Fibroblast of upper back skin (primary cell): ENCODE results near the gene ANKRD23.
"Not testable (repeated sequence)": the region's sequence is repeated elsewhere in the genome, so short reads cannot be mapped to it uniquely, and the experiment has no call there.

Experiments
- DNase-seq: peaks from one replicate; pipeline ENCODE4 v3.0.0-alpha.2; 2013

The ANKRD23 gene

DNA sequence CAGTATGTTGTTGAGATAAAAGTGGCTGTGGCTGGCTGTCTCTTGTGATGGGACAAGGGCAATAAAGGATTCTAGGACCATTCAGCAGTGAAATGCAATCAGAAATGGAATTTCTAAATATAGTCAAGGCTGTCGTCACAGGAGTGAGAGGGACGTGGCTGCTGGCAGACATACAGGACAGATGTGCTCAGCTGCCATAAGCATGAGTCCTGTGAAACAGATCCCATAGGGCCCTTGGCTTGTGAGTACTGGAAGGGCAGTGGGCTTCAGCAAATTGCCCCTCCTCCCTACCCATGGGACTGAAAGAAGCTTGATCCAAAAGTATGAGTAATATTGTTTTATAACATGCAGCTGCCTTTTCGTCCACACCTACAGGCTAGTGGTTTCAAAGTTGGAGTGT is 31.9 kb downstream of the ANKRD23 start:
- DNase-seq: peak; percentile 84

GRCh38 chr2:96810783-96811192 is 33.0 kb downstream of the ANKRD23 start:
- no peak for DNase-seq

- no peak for DNase-seq
Measured at GRCh38 chr2:96809951-96810782, 33.7 kb downstream of the ANKRD23 start.

DNA sequence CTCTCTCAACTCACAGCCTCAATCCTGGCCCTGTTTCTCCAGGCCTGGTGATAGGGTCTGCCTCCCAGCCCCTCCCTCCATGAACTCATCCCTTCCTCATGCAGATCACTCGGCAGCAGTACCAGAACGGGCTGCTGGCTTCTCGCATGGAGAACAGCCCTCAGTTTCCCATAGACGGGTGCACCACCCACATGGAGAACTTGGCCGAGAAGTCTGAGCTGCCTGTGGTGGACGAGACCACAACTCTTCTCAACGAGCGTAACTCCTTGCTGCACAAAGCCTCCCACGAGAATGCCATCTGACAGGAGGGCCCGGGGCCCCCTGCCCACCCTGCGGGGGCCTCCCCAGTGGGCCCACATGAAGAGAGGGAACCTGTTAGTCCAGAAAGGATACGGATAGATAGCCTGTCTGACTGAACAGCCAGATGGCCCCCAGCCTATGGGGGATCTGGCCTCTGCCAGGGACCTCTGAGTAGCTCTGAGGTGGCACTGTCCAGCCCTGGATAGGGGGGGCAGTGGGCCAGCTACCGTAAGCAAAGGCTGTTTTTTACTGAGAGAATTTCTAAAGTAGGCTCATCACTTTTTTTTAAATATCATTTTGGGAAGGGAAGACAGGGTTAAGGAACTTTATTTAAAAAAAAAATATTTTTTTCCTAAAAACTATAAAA is 34.5 kb downstream of the ANKRD23 start:
- DNase-seq: no peak

DNA sequence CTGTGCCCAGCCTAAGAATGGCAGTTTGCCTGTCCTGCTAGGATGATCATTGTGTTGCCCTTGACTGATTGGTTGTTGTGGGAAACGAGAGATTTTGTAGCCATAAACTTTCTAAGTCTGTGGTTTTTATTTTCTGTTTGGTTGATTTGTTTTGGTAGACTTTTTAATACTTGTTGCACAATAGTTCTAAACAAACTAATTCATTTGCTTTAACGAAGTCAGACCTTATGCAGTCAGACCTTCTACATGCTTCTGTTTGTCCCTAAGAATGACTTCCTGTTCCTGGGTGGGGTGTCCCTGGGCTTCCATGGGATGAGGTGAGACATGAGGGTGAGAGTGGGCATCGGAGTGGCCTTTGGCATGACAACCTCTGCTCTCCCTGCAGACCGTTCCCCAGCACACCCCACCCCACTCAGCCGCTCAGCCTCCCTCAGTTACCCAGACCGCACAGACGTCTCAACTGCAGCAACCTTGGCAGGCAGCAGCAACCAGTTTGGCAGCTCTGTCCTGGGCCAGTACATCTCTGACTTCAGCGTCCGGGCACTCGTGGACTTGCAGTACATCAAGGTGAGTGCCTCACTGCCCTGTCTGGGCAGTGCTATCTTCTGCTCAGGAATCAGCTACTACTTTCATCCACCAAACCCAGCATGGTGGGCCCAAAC is 35.5 kb downstream of the ANKRD23 start:
- DNase-seq: no peak

GRCh38 chr2:96807127-96807471 is 36.7 kb downstream of the ANKRD23 start:
- DNase-seq: no peak

DNA sequence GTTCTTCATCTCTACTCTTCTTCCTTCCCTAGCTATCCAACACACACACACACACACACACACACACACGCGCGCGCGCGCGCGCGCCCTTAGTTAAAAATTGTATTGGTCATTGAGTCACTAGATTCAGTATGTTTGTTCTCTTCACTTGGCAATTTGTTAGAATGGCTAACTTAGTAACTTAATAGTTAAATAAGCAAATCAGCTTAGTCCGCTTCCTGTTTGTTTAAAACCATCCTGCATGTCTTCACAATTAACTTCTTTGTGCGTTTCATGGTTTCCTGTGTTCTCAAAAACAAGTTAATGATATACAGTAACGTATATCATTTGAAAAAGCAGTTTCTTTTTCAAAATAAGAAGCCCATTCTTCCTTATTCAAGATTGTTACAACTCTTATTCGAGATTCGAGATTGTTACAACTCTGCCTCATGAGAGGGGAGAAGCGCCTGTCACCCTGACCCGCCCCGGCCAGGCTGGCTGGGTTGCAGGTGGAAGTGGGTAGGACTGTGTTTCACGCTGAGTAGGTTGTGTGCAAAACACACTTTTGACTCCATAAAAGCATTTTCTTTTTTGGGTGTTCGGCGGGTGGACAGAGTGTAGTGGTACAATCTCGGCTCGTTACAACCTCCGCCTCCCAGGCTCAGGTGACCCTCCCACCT is 37.2 kb downstream of the ANKRD23 start:
- DNase-seq: no peak

GRCh38 chr2:96805946-96806345 is 37.9 kb downstream of the ANKRD23 start:
- not testable (repeated sequence) for DNase-seq

GRCh38 chr2:96804986-96805385 is 38.8 kb downstream of the ANKRD23 start:
- DNase-seq: no peak

GRCh38 chr2:96802721-96803120 is 41.1 kb downstream of the ANKRD23 start:
- DNase-seq: no peak

GRCh38 chr2:96801786-96802595 is 41.8 kb downstream of the ANKRD23 start:
- DNase-seq: no peak

DNA sequence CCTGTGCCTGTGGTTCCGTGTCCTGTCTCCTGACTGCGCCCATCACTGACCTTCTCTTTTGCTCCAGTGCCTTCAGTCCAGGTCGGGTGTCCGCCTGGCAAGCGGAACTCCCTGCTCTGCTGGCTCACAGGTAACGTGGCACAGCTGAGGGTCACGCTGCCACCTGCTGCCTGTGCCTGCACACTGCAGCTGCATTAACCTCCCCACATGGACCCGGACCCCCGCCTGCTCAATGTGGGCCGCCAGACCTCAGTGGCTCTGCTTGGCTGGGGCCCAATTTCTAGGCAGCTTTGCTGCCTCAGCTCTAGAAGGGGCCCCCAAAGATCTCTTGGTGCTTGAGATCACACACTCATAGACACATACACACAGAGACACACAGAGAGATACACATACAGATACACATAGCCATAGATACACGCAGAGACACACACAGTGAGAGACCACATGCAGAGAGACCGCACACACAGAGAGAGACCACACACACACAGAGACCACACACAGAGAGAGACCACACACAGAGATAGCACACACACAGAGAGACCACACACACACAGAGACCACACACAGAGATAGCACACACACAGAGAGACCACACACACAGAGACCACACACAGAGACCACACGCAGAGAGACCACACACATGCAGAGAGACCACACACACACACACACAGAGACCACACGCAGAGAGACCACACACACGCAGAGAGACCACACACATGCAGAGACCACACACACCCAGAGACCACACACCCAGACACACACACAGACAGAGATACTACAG is 42.6 kb downstream of the ANKRD23 start:
- DNase-seq: peak; percentile 47

DNA sequence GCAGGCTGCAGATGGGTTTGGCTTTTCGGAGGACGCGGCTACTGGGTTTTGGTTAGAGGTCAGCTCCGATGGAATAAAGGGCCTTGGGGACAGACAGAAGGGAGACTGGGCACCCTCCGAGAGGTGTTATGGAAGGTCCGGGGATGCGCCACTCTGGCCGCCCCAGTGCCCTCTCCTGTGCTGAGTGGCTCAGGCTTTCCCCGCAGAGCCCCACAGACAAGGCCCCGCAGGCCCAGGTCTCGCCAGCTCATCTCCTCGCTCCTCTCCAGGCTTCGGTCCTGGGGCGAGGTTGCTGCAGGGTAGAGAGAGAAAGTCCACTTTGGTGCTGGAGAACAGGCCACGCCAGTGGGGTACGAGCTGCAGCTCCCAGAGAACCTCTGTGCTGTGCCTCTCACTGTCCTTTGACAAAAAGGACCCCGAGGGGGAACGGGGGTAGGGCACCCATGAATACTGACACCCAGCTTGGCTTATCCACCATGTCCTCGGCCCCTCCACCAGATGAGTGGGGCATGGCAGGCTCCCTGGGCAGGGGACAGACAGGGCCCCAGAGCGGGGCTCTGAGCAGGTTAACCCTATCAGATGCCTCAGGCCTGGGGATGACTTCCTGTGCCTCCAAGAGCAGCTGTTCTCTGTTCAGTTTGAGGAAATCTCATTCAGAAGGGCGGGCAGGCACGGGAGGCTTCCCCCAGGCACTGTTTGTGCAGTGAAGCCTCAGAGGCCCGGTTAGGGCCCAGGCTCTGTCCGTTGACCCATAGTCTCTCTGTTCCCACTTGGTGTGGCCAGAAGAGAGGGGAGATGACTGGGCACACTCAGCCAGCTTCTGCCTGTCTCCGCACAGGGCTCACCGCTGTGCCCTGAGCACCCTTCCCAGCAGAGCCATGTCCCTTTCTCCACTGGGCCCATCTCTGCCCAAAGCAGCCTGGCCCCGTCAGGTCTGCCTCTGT is 43.5 kb downstream of the ANKRD23 start:
- no peak for DNase-seq

GRCh38 chr2:96799623-96799935 is 44.2 kb downstream of the ANKRD23 start:
- DNase-seq: no peak

DNA sequence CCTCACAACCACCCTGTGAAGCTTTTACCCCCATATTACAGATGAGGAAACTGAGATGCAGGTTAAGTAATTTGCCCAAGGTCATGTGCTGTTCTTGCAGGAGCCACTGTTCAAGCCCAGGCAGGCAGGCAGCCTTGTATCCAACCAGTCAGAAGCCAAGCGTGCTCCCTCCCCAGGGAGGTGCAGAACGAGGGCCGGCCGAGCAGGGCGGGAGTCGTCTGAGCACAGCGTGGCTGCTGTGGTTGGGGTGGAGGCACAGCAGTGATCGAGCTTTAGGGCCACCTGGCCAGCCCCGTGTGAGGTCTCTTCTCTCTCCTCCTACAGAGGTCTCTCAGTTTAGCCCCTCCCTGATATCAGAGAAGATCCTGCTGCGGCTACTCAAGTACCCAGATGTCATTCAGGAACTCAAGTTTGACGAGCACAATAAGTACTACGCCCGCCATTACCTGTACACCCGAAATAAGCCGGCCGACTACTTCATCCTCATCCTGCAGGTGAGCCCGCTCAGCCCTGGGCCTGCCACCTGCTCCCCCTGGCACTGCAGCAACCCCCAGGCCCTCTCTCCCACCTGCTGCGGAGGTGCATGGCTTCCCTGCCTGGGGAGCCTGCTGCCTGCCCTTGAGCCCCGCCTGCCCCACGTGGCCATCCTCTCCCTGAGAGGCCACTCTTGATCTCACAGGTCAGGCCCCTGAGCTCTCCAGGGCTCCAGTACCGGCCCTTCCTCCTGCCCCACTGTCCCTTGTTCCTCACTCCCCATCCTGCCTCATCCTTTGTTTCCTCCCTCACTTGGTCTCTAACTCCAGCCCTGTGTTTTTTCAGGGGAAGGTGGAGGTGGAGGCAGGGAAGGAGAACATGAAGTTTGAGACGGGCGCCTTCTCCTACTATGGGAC is 44.8 kb downstream of the ANKRD23 start:
- no peak for DNase-seq

GRCh38 chr2:96797066-96797625 is 46.7 kb downstream of the ANKRD23 start:
- DNase-seq: no peak

DNA sequence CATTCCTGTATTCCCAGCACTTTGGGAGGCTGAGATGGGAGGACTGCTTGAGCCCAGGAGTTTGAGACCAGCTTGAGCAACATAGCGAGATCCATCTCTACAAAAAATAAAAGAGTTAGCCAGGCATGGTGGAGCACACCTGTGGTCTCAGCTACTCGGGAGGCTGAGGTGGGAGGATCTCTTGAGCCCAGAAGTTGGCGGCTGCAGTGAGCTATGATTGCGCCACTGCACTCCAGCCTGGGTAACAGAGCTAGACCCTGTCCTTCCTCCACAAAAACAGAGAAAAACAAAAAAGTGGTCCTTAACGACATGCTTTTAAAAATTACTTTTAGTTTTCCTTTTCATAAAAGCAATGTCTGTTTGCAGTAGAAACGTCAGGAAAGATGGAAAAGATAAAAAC is 47.3 kb downstream of the ANKRD23 start:
- DNase-seq: not testable (repeated sequence)

GRCh38 chr2:96795076-96795475 is 48.7 kb downstream of the ANKRD23 start:
- DNase-seq: no peak
